Thyroid gland (tissue), 4 donors: ENCODE data around the gene ANKRD11.

Experiments
- CTCF ChIP-seq, 6 experiments: fragments of 200-600 bp in 3 of 6; fragments of 450-650 bp in 3 of 6; sonication (generic) in 3 of 6; IDR thresholded peaks; one replicate each; pipeline ENCODE4 v1.5.1; 2016 to 2019; ENCODE audit warnings: antibody characterized with exemption in 6 of 6, mild to moderate bottlenecking in 2 of 6, inconsistent platforms in 1 of 6, moderate library complexity in 1 of 6
- POLR2A ChIP-seq, 2 donors: fragments of 450-650 bp; IDR thresholded peaks; one replicate each; pipeline ENCODE4 v1.6.1; 2017; ENCODE audit warnings: antibody characterized with exemption in 2 of 2, mild to moderate bottlenecking in 2 of 2, moderate library complexity in 1 of 2

DNA sequence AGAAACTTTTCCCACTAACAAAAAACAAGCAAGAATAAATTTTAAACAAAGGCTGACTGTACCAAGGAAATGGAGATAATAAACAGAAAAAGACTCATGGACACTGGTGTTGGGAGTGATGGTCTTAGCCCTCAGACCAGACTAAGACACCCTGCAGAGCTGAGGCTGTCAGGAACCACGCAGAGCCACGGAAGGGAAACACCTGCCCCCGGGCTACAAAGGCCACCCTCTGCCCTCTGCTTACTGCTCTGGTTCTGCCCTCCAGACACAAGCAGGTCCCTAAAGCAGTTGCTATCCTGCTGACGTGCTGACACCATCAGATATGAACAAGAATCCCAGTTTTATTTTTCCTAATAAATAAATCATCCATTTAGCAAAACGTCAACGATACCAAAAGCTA lies 80.0 kb downstream of the ANKRD11 start:
- TF ChIP-seq CTCF (IDR thresholded peaks at IDR 0.05) (no peak), POLR2A (IDR thresholded peaks at IDR 0.05) (no peak)
